HG03457 (cell line): ENCODE data around the gene KERA.
"Not testable (repeated sequence)": the region's sequence is repeated elsewhere in the genome, so short reads cannot be mapped to it uniquely, and the experiment has no call there.

Source experiments
- ATAC-seq: cut with Tn5 transposase; IDR thresholded peaks from one replicate; pipeline ENCODE4 v1.9.1; 2021; ENCODE audit warnings: moderate number of reproducible peaks; ENCODE audit not compliant: unreplicated experiment

The KERA gene

GRCh38 chr12:91057368-91058165 lies at the start of gene KERA:
KERA (minus strand) TSS chr12:91058024; CDS start chr12:91056281, 1,743 bp downstream.
- no peak for ATAC-seq

DNA sequence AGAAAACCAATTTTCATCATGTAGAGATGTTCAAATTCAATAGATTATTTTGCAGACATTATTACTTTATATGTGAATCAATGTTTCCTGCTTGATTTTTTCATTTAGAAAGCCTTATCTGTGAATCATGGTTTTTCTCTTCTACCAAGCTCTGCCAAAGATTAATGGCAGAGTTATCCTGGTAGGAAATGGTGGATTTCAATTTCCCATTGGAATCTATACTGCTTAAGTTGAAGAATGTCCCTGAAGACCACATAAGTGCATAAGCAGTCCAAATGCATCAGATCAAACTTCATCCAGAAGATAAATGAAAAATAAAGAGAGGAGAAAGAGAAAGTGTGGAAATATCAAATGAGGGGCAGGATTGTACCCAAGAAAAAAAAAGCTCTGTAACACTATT lies 48.5 kb upstream of the KERA start:
- no peak for ATAC-seq

DNA sequence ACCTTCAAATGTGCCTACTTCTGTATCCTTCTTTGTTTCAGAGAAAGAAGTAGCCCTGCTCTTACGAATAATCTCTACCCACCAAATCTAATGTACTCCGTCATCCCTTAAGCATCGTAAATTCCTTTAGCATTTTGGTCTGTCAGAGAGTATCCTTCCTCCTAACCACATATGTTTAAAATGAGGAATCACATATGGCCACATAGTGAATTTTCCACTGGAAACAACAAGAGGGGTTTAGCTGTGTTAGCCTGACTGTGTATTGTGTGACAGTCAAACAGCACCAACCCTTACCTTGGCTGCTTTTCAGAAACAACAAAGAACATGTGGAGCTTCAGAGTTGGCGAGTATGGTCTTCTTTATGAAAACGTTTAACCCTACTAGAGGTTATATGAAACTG lies 48.0 kb upstream of the KERA start:
- no peak for ATAC-seq

- ATAC-seq = no peak
These were observed 47.1 kb upstream of the KERA start for GRCh38 chr12:91104812-91105466.

DNA sequence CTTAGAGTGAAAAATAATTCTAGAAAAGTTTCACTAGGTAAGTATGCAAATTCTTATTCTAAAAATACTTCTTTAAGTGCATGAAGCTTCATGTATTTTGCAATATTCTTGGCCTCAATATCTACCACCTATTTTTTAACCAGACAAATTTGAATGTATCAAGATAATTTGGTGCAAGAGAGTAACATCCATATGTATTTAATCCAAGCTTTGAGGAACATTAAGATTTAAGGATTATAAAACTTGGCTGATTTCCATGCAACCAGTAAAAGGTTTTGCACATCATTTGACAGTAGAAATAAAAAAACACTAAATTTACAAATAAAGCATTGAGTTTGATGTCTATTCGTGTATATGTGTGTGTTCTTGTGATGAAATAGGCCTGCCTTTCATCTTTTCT lies 45.8 kb upstream of the KERA start:
- ATAC-seq = no peak

GRCh38 chr12:91103101-91103500 lies 45.3 kb upstream of the KERA start:
- ATAC-seq = no peak

DNA sequence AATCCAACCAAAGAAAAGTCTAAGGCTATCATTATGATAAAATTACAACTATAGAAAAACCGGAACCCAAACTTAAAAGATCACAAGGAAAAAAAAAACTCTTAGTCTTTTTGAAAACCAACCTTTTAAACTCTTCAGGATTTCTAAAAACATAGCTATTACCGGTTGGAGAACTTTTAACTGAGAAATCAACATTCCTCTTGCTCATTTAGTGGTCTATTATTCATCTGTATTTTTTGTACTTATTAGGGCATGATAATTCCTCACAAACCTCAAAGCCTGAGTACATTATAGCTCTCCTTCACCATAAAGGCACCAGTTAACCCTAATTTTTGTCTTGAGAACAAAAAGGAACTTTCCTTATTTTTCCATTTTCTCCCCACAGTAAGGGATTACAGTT lies 43.1 kb upstream of the KERA start:
- no peak for ATAC-seq

DNA sequence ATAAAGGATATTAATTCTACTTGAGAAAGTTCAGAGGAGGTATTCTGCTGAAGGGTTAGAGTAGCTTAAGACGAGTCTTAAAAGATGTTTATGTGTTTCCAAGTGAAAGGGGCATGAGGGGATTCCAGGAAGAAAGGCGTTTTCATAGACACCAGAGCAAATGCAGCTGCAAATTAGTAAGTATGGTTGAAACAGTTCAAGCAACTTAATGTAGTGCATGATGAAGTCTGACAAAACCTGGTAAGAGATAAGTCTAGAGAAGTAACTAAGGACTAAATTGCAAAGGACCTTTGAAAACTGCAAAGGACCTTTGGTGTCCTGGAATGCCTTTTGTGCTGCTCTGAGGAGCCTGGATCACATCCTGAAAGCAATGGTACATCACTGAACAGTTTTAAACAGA lies 42.0 kb upstream of the KERA start:
- ATAC-seq = no peak

DNA sequence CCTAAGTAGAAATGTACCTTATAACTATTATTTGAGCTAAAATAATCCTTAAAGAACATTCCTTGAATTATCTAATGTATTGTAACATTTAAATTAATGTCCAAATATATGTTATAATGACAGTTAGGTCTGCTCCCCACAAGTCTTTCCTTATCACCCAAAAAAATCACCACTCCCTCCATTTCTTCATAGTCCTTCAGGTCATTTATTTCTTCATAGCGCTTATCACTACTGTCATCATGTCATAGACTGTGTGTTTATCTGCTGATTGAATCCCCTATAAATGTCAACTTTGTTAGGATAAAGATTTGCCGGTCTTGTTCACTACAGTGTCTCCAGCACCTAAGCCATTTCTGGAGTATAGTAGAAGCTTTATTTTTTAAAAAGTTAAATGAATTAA lies 41.5 kb upstream of the KERA start:
- no peak for ATAC-seq

GRCh38 chr12:91098941-91099340 lies 41.1 kb upstream of the KERA start:
- ATAC-seq = no peak

- no peak for ATAC-seq
These were observed 40.6 kb upstream of the KERA start for GRCh38 chr12:91098461-91098860.

DNA sequence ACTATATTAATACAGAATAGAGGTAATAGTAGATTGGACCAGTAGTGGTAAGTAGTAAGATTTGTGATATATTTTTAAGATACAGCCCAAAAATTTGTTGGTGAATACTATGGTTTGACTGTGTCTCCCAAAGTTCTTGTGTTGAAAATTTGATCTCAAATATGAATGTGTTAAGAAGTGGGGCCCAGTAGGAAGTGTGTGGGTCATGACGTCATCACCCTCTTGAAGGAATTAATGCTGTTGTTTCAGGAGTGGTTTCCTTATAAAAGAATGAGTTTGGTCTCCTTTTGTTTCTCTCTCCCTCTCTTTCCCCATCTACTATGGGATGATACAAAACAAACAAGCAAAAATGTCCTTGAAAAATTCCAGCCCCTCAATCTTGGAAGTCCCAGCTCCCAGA lies 37.1 kb upstream of the KERA start:
- no peak for ATAC-seq

DNA sequence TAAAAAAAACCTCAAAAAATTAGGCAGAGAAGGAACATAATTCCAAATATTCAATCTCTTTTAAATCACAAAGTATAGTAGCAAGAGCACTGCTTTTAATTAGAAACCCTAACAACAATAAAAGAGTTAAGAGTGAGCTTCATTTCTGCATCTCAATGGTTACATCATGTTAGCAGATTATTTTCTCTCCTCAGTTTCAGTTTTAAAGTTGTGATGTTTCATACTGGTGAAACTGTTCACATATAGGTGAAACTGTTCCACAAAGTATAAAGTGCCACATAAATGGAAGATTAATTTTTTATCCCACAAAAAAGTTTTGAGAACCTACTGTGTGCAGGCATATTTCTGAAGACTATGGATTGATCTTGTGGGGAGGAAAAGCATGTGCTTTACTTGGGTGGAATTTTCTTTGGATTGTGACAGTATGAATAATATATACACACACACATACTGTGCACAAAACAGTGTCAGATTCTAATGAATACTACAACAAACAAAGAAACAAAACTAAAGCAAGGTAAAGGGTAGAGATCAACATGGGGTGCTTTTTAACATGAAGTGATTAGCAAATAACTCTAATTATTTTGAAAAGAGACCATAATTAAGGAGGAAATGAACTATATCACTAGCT lies 36.3 kb upstream of the KERA start:
- no peak for ATAC-seq

DNA sequence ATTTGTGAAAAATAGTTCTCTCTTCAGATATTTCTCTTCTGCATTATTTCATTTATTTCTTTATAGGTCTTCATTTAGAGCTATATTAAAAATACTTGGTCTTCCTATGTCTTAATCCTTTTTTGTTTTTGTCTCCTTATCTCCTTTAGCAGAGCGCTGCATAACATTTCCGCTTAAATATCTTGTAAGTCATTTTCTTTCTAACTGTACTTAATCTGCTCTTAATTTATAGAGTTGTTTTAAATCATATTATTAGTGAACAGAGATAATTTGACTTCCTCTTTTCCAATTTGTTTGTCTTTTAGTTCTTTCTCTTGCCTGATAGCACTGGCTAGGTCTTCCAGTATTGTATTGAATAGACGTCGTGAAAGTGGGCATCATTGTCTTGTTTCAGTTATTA lies 35.5 kb upstream of the KERA start:
- ATAC-seq = no peak

DNA sequence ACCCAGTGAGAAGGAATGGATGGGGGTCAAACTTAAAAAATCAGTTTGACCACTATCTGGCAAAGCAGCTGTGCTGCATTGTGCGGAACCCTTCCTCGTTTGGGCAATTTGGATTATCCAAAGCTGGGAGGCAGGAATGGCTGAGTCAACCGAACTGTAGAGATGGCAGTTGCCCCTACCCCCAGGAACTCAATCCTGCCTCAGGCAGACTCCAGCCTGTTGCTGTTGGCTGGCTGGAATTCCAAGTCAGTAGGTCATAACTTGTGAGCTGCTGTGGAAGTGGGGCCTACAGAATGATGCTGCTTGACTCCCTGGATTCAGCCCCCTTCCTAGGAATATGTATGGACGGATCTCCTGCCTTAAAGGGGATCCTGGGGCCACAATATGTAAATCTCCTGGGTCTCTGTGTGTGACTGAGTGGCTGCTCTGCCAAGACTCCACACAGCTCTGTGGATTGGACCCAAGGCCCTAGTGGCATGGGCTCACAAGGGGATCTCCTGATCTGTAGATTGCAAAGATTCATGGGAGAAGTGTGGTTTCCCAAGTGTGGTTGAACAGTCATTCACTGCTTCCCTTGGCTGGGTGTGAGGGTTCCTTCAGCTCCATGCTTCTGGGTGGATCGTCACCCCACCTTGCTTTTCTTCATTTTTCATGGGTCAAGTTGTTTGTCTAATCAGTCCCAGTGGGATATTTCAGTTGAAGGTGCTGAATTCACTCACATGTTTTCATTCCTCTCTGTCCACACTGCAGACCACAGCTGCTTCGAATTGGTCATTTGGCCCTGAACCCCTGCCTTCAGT lies 34.3 kb upstream of the KERA start:
- no peak for ATAC-seq

DNA sequence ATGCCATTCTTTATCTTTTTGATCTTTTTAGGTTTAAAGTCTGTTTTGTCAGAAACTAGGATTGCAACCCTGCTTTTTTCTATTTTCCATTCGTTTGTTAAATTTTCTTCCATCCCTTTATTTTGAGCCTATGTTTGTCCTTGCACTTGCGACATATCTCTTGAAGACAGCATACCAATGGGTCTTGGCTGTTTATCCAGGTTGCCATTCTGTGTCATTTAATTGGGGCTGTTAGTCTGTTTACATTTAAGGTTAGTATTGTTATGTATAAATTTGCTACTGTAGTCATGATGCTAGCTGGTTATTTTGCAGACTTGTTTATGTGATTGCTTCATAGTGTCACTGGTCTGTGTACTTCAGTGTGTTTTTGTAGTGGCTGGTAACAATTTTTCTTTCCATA lies 32.1 kb upstream of the KERA start:
- not testable (repeated sequence) for ATAC-seq

DNA sequence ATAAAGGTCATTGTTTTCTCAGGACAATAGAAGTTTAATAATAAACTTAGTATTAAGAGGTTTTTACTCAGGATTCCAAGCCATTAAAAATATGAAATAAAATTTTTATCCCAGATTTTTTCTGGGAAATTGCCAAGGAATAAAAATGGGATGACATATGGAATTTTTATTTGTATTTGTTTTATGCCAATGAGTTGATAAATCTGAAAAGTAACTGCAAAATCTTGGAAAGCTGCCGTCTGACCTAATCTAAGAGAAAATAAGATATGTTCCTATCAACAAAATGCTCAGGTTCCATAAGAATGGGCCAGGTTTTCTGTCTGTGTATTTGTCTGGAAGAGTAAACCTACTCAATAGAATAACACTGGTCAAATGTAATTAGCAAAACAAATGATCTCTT lies 22.2 kb upstream of the KERA start:
- no peak for ATAC-seq

DNA sequence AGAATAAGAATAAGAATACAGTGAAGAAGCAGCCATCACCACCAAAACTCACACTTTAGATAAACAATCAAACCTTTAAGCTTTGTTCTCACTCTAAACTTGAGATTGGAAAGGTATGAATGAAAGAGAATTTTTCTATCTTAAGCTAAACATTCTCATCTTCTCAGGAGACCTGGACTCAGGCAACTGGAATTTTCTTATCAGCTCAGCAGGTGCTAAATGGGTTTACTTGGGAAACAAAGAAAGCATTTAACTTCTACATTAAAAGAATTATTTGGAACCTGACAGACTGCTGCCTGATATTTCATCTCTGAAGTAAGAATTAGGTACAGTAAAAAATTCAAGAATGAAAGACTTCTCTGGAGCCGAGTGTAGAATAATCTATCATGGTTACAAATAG lies 20.7 kb upstream of the KERA start:
- ATAC-seq = no peak

DNA sequence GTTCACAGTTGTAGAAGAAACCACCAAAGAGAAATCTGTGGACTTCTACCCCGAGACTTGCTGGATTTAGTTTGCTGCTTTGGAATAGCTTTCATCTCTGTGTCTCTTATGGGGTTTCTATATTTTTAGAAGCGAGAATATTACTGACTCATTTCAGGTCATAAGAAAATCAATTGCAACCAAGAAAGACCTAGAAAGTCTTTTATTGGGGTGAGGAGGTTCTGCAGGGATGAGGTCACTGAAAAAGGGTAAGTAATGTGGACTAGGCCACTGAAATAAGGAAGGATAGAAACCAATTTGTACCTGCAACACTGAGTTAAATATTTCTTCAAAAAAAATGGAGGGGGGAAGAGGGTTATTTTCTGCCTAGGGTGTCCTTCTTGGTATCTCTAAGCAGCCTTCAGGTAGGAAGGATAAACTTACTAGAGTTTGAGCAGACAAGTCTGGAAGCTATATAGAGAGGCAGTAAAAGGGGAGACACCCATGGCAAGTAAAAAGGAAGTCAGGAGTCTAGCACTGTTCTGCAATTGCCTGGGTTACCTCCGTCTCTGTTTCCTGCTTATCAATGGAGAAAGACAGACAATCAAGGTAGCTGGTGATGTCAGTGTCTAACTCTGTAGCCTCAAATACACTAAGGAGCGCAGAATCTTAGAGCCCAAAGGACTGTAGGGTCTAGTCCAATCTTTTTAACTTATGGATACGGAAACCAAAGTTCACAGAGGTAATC lies 19.6 kb upstream of the KERA start:
- ATAC-seq = no peak

DNA sequence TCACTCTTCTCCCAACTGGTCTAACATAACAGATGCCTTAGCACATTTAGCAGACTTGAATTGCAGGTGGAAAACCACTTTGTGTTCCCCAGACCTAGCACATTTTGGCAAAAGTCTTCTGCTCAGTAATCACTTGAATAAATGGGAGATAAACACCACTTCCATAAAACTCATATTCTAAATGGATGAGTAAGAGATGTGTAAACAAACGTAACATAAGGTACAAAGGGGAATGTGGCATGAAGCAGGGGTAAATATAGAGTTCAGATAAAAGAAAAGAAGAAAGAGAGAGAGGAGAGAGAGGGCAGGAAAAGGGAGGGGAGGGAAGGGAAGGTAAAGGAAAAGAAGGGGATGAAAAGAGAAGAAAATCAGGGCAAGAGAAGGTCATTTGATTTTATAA lies 17.0 kb upstream of the KERA start:
- no peak for ATAC-seq
